ENCODE results near the gene CHADL. TPM values are rescaled to one million over a fixed set of nuclear protein-coding genes. Genes with fewer than 3 reads are reported as not detected.

CHADL gene
- polyA plus RNA-seq, 4 donors, result 0.54 to 2.3 (median 1.4) TPM; not detected in 1

- no peaks in the 10 kb centered on the region for H3K36me3 ChIP-seq (ENCODE audit: control insufficient read depth in 3 of 3, insufficient read depth in 2 of 3, low read depth in 1 of 3, low read length in 3 of 3)
- no peak overlapping the region for H3K27ac ChIP-seq (ENCODE audit: low read depth in 1 of 3, low read length in 2 of 3)
- DNase-seq, result no peak
- peaks cover 0 to 6% (median 2%) of the 10 kb centered on the region in 3 donors for H3K4me1 ChIP-seq (ENCODE audit: control insufficient read depth in 3 of 3, insufficient read depth in 2 of 3, low read depth in 1 of 3, low read length in 2 of 3)
- 55 to 77% (median 64%) methylated on average over 16 of the region's 16 CpGs for WGBS, 3 donors
- no peak overlapping the region for H3K4me3 ChIP-seq (ENCODE audit: low read depth in 1 of 3, low read length in 3 of 3)
- H3K9me3 ChIP-seq (ENCODE audit: control insufficient read depth in 2 of 2, insufficient read depth in 1 of 2, low read depth in 1 of 2, low read length in 1 of 2), result no peaks in the 10 kb centered on the region
- FAIRE-seq, result no peak
- H3K27me3 ChIP-seq (ENCODE audit: control insufficient read depth in 3 of 3, insufficient read depth in 3 of 3, low read length in 3 of 3), result no peaks in the 10 kb centered on the region
Measured at GRCh38 chr22:41239443-41240128, 1.1 kb downstream of the CHADL start.

- Histone ChIP-seq H3K9me3 (ENCODE audit: control insufficient read depth in 2 of 2, insufficient read depth in 1 of 2, low read depth in 1 of 2, low read length in 1 of 2) (no peaks in the 10 kb centered on the region), H3K27ac (ENCODE audit: low read depth in 1 of 3, low read length in 2 of 3) (no peak overlapping the region), H3K36me3 (ENCODE audit: control insufficient read depth in 3 of 3, insufficient read depth in 2 of 3, low read depth in 1 of 3, low read length in 3 of 3) (no peaks in the 10 kb centered on the region), H3K27me3 (ENCODE audit: control insufficient read depth in 3 of 3, insufficient read depth in 3 of 3, low read length in 3 of 3) (no peaks in the 10 kb centered on the region), H3K4me3 (ENCODE audit: low read depth in 1 of 3, low read length in 3 of 3) (no peak overlapping the region), H3K4me1 (ENCODE audit: control insufficient read depth in 3 of 3, insufficient read depth in 2 of 3, low read depth in 1 of 3, low read length in 2 of 3) (peaks cover 0 to 6% (median 2%) of the 10 kb centered on the region in 3 donors)
- WGBS, 3 donors, result 90 to 93% (median 91%) methylated on average over 27 to 32 of the region's 32 CpGs
- DNase-seq, result no peak
- no peak for FAIRE-seq
Measured at GRCh38 chr22:41238570-41239442, 1.9 kb downstream of the CHADL start.

GRCh38 chr22:41237707-41238569 is 2.8 kb downstream of the CHADL start:
- Histone ChIP-seq H3K27me3 (ENCODE audit: control insufficient read depth in 3 of 3, insufficient read depth in 3 of 3, low read length in 3 of 3) (no peaks in the 10 kb centered on the region), H3K9me3 (ENCODE audit: control insufficient read depth in 2 of 2, insufficient read depth in 1 of 2, low read depth in 1 of 2, low read length in 1 of 2) (no peaks in the 10 kb centered on the region), H3K27ac (ENCODE audit: low read depth in 1 of 3, low read length in 2 of 3) (no peak overlapping the region), H3K4me1 (ENCODE audit: control insufficient read depth in 3 of 3, insufficient read depth in 2 of 3, low read depth in 1 of 3, low read length in 2 of 3) (peaks cover 0 to 6% (median 2%) of the 10 kb centered on the region in 3 donors), H3K4me3 (ENCODE audit: low read depth in 1 of 3, low read length in 3 of 3) (peak overlapping the region; percentile 30 to 54 (median 36)), H3K36me3 (ENCODE audit: control insufficient read depth in 3 of 3, insufficient read depth in 2 of 3, low read depth in 1 of 3, low read length in 3 of 3) (no peaks in the 10 kb centered on the region)
- 20 to 30% (median 27%) methylated on average over 55 to 97 of the region's 97 CpGs for WGBS, 3 donors
- DNase-seq (peak; percentile 82 to 90), FAIRE-seq (no peak)

GRCh38 chr22:41237036-41237706 is 3.6 kb downstream of the CHADL start:
- Histone ChIP-seq H3K36me3 (ENCODE audit: control insufficient read depth in 3 of 3, insufficient read depth in 2 of 3, low read depth in 1 of 3, low read length in 3 of 3) (no peaks in the 10 kb centered on the region), H3K27ac (ENCODE audit: low read depth in 1 of 3, low read length in 2 of 3) (no peak overlapping the region), H3K27me3 (ENCODE audit: control insufficient read depth in 3 of 3, insufficient read depth in 3 of 3, low read length in 3 of 3) (no peaks in the 10 kb centered on the region), H3K9me3 (ENCODE audit: control insufficient read depth in 2 of 2, insufficient read depth in 1 of 2, low read depth in 1 of 2, low read length in 1 of 2) (no peaks in the 10 kb centered on the region), H3K4me1 (ENCODE audit: control insufficient read depth in 3 of 3, insufficient read depth in 2 of 3, low read depth in 1 of 3, low read length in 2 of 3) (peaks cover 0 to 6% (median 2%) of the 10 kb centered on the region in 3 donors), H3K4me3 (ENCODE audit: low read depth in 1 of 3, low read length in 3 of 3) (peak overlapping the region in 2 of 3 donors; percentile 30 to 54)
- DNase-seq (no peak), FAIRE-seq (no peak)
- WGBS, 3 donors, result 36 to 46% (median 42%) methylated on average over 29 to 33 of the region's 33 CpGs

- Histone ChIP-seq H3K27ac (ENCODE audit: low read depth in 1 of 3, low read length in 2 of 3) (no peak overlapping the region), H3K4me1 (ENCODE audit: control insufficient read depth in 3 of 3, insufficient read depth in 2 of 3, low read depth in 1 of 3, low read length in 2 of 3) (peaks cover 0 to 6% (median 2%) of the 10 kb centered on the region in 3 donors), H3K36me3 (ENCODE audit: control insufficient read depth in 3 of 3, insufficient read depth in 2 of 3, low read depth in 1 of 3, low read length in 3 of 3) (peaks cover 2 to 19% (median 2%) of the 10 kb centered on the region in 3 donors), H3K9me3 (ENCODE audit: control insufficient read depth in 2 of 2, insufficient read depth in 1 of 2, low read depth in 1 of 2, low read length in 1 of 2) (no peaks in the 10 kb centered on the region), H3K27me3 (ENCODE audit: control insufficient read depth in 3 of 3, insufficient read depth in 3 of 3, low read length in 3 of 3) (no peaks in the 10 kb centered on the region), H3K4me3 (ENCODE audit: low read depth in 1 of 3, low read length in 3 of 3) (no peak overlapping the region)
- WGBS, 3 donors, result 65 to 79% (median 76%) methylated on average over 19 of the region's 19 CpGs
- no peak for FAIRE-seq
- DNase-seq, result no peak
Measured at GRCh38 chr22:41234815-41235695, 5.7 kb downstream of the CHADL start.

- no peak for FAIRE-seq
- H3K9me3 ChIP-seq (ENCODE audit: control insufficient read depth in 2 of 2, insufficient read depth in 1 of 2, low read depth in 1 of 2, low read length in 1 of 2), result no peaks in the 10 kb centered on the region
- 78 to 84% (median 79%) methylated on average over 7 of the region's 7 CpGs for WGBS, 3 donors
- no peaks in the 10 kb centered on the region for H3K4me1 ChIP-seq (ENCODE audit: control insufficient read depth in 3 of 3, insufficient read depth in 2 of 3, low read depth in 1 of 3, low read length in 2 of 3)
- no peak overlapping the region for H3K27ac ChIP-seq (ENCODE audit: low read depth in 1 of 3, low read length in 2 of 3)
- no peak overlapping the region for H3K4me3 ChIP-seq (ENCODE audit: low read depth in 1 of 3, low read length in 3 of 3)
- H3K27me3 ChIP-seq (ENCODE audit: control insufficient read depth in 3 of 3, insufficient read depth in 3 of 3, low read length in 3 of 3), result no peaks in the 10 kb centered on the region
- no peak for DNase-seq
- H3K36me3 ChIP-seq (ENCODE audit: control insufficient read depth in 3 of 3, insufficient read depth in 2 of 3, low read depth in 1 of 3, low read length in 3 of 3), result peaks cover 7 to 48% (median 10%) of the 10 kb centered on the region in 3 donors
Measured at GRCh38 chr22:41231369-41231768, 9.4 kb downstream of the CHADL start.

- Histone ChIP-seq H3K36me3 (ENCODE audit: control insufficient read depth in 3 of 3, insufficient read depth in 2 of 3, low read depth in 1 of 3, low read length in 3 of 3) (peaks cover 10 to 57% (median 16%) of the 10 kb centered on the region in 3 donors), H3K27me3 (ENCODE audit: control insufficient read depth in 3 of 3, insufficient read depth in 3 of 3, low read length in 3 of 3) (no peaks in the 10 kb centered on the region), H3K27ac (ENCODE audit: low read depth in 1 of 3, low read length in 2 of 3) (no peak overlapping the region), H3K9me3 (ENCODE audit: control insufficient read depth in 2 of 2, insufficient read depth in 1 of 2, low read depth in 1 of 2, low read length in 1 of 2) (no peaks in the 10 kb centered on the region), H3K4me1 (ENCODE audit: control insufficient read depth in 3 of 3, insufficient read depth in 2 of 3, low read depth in 1 of 3, low read length in 2 of 3) (no peaks in the 10 kb centered on the region), H3K4me3 (ENCODE audit: low read depth in 1 of 3, low read length in 3 of 3) (no peak overlapping the region)
- WGBS, 3 donors, result 88 to 96% (median 91%) methylated on average over 9 of the region's 9 CpGs
- FAIRE-seq, result no peak
- no peak for DNase-seq
Measured at GRCh38 chr22:41230401-41230785, 10.3 kb downstream of the CHADL start.

Data from small intestine (tissue), 7 donors.